Measurements from ENCODE around the gene CAMK2A. TPM values are rescaled to one million over a fixed set of nuclear protein-coding genes. Genes with fewer than 3 reads are reported as not detected.

CAMK2A gene
- total and polyA plus RNA-seq, 2 experiments from 2014 or later, result 0.43 TPM; not detected in 1

GRCh38 chr5:150176745-150177477, 112.7 kb downstream of the CAMK2A start:
- Histone ChIP-seq H4K20me1 (ENCODE audit: insufficient read depth) (no peaks in the 10 kb centered on the region), H3K9ac (no peak overlapping the region), H3K9me2 (ENCODE audit: insufficient read depth) (no peaks in the 10 kb centered on the region), H3K4me1 (ENCODE audit: insufficient read depth) (no peaks in the 10 kb centered on the region), H3K4me2 (ENCODE audit: unreplicated experiment) (no peak overlapping the region), H3K79me2 (ENCODE audit: insufficient read depth) (no peaks in the 10 kb centered on the region), H3F3A (ENCODE audit: insufficient read depth) (no peaks in the 10 kb centered on the region), H3K27me3 (replicated peaks; ENCODE audit: insufficient read depth) (no peaks in the 10 kb centered on the region), H2AFZ (no peak overlapping the region), H3K9me3 (ENCODE audit: low read depth) (no peaks in the 10 kb centered on the region), H3K27ac (no peak overlapping the region), H3K4me3 (no peak overlapping the region), H3K36me3 (ENCODE audit: low read depth) (no peaks in the 10 kb centered on the region)
- 55 to 58% methylated on average over 8 of the region's 8 CpGs for WGBS, 2 experiments (ENCODE audit: low coverage in 1 of 2, low lambda C conversion rate in 2 of 2, missing lambda C conversion rate in 2 of 2)
- in situ Hi-C loops (cut with MboI), result no loop called here
- DNase-seq, result no peak
- TF ChIP-seq EZH2 (IDR thresholded peaks at IDR 0.05; ENCODE audit: insufficient read depth, poor library complexity, severe bottlenecking) (no peak), EZH2phosphoT487 (IDR thresholded peaks at IDR 0.05; ENCODE audit: insufficient read depth, low read depth) (no peak)

- no peaks in the 10 kb centered on the region for H3K4me1 ChIP-seq (ENCODE audit: insufficient read depth)
- no peaks in the 10 kb centered on the region for H3K9me3 ChIP-seq (ENCODE audit: low read depth)
- H3K4me2 ChIP-seq (ENCODE audit: unreplicated experiment), result no peak overlapping the region
- H3K27ac ChIP-seq, result no peak overlapping the region
- peaks cover 4% of the 10 kb centered on the region for H3K27me3 ChIP-seq (replicated peaks; ENCODE audit: insufficient read depth)
- in situ Hi-C loops (cut with MboI), result no loop called here
- no peak for TF ChIP-seq EZH2phosphoT487 (IDR thresholded peaks at IDR 0.05; ENCODE audit: insufficient read depth, low read depth)
- H3K4me3 ChIP-seq, result no peak overlapping the region
- WGBS, 2 experiments (ENCODE audit: low coverage in 1 of 2, low lambda C conversion rate in 2 of 2, missing lambda C conversion rate in 2 of 2), result 47 to 48% methylated on average over 5 of the region's 5 CpGs
- H3K9me2 ChIP-seq (ENCODE audit: insufficient read depth), result no peaks in the 10 kb centered on the region
- DNase-seq, result peak; percentile 56
- no peak overlapping the region for H2AFZ ChIP-seq
- no peaks in the 10 kb centered on the region for H3K79me2 ChIP-seq (ENCODE audit: insufficient read depth)
- H3K36me3 ChIP-seq (ENCODE audit: low read depth), result no peaks in the 10 kb centered on the region
- no peaks in the 10 kb centered on the region for H3F3A ChIP-seq (ENCODE audit: insufficient read depth)
- H3K9ac ChIP-seq, result no peak overlapping the region
- H4K20me1 ChIP-seq (ENCODE audit: insufficient read depth), result no peaks in the 10 kb centered on the region
Measured at GRCh38 chr5:150175536-150175935, 114.0 kb downstream of the CAMK2A start.

GRCh38 chr5:150175076-150175475, 114.5 kb downstream of the CAMK2A start:
- H3K4me3 ChIP-seq, result no peak overlapping the region
- no peak for TF ChIP-seq EZH2 (IDR thresholded peaks at IDR 0.05; ENCODE audit: insufficient read depth, poor library complexity, severe bottlenecking)
- TF ChIP-seq EZH2phosphoT487 (IDR thresholded peaks at IDR 0.05; ENCODE audit: insufficient read depth, low read depth), result no peak
- no peaks in the 10 kb centered on the region for H4K20me1 ChIP-seq (ENCODE audit: insufficient read depth)
- H3K27ac ChIP-seq, result no peak overlapping the region
- H3K36me3 ChIP-seq (ENCODE audit: low read depth), result no peaks in the 10 kb centered on the region
- H3F3A ChIP-seq (ENCODE audit: insufficient read depth), result no peaks in the 10 kb centered on the region
- peaks cover 9% of the 10 kb centered on the region for H3K27me3 ChIP-seq (replicated peaks; ENCODE audit: insufficient read depth)
- no peaks in the 10 kb centered on the region for H3K9me2 ChIP-seq (ENCODE audit: insufficient read depth)
- no peak overlapping the region for H3K9ac ChIP-seq
- no peak for DNase-seq
- H3K79me2 ChIP-seq (ENCODE audit: insufficient read depth), result no peaks in the 10 kb centered on the region
- in situ Hi-C loops (cut with MboI), result no loop called here
- 96 to 97% methylated on average over 1 of the region's 1 CpG for WGBS, 2 experiments (ENCODE audit: low coverage in 1 of 2, low lambda C conversion rate in 2 of 2, missing lambda C conversion rate in 2 of 2)
- no peak overlapping the region for H3K4me2 ChIP-seq (ENCODE audit: unreplicated experiment)
- no peak overlapping the region for H2AFZ ChIP-seq
- no peaks in the 10 kb centered on the region for H3K9me3 ChIP-seq (ENCODE audit: low read depth)
- H3K4me1 ChIP-seq (ENCODE audit: insufficient read depth), result no peaks in the 10 kb centered on the region

- H3K4me3 ChIP-seq, result no peak overlapping the region
- H3K4me1 ChIP-seq (ENCODE audit: insufficient read depth), result no peaks in the 10 kb centered on the region
- H3K79me2 ChIP-seq (ENCODE audit: insufficient read depth), result no peaks in the 10 kb centered on the region
- H3K9me3 ChIP-seq (ENCODE audit: low read depth), result no peaks in the 10 kb centered on the region
- H3K9ac ChIP-seq, result no peak overlapping the region
- H3K27me3 ChIP-seq (replicated peaks; ENCODE audit: insufficient read depth), result peaks cover 13% of the 10 kb centered on the region
- H3K9me2 ChIP-seq (ENCODE audit: insufficient read depth), result no peaks in the 10 kb centered on the region
- in situ Hi-C loops (cut with MboI), result no loop called here
- DNase-seq, result no peak
- no peaks in the 10 kb centered on the region for H3K36me3 ChIP-seq (ENCODE audit: low read depth)
- no peak for TF ChIP-seq EZH2 (IDR thresholded peaks at IDR 0.05; ENCODE audit: insufficient read depth, poor library complexity, severe bottlenecking)
- H2AFZ ChIP-seq, result no peak overlapping the region
- no peaks in the 10 kb centered on the region for H4K20me1 ChIP-seq (ENCODE audit: insufficient read depth)
- no peak overlapping the region for H3K27ac ChIP-seq
- no peaks in the 10 kb centered on the region for H3F3A ChIP-seq (ENCODE audit: insufficient read depth)
- 74 to 77% methylated on average over 6 of the region's 6 CpGs for WGBS, 2 experiments (ENCODE audit: low coverage in 1 of 2, low lambda C conversion rate in 2 of 2, missing lambda C conversion rate in 2 of 2)
- no peak overlapping the region for H3K4me2 ChIP-seq (ENCODE audit: unreplicated experiment)
Measured at GRCh38 chr5:150174285-150174684, 115.3 kb downstream of the CAMK2A start.
